Measurements from ENCODE around the gene RBM34. TPM values are rescaled to one million over a fixed set of nuclear protein-coding genes. Genes with fewer than 3 reads are reported as not detected.

The RBM34 gene
- total RNA-seq, 4 donors from 2014 or later = 42.3 to 65.2 (median 55.3) TPM

GRCh38 chr1:235156740-235157139 lies 4.3 kb downstream of the RBM34 start:
- no peak overlapping the region for H3K4me3 ChIP-seq
- TF ChIP-seq EP300 (IDR thresholded peaks at IDR 0.05) (no peak), POLR2A (IDR thresholded peaks at IDR 0.05) (no peak), POLR2AphosphoS5 (IDR thresholded peaks at IDR 0.05) (no peak), CTCF (IDR thresholded peaks at IDR 0.05) (no peak)
- H3K36me3 ChIP-seq = peaks cover 0 to 77% of the 10 kb centered on the region in 2 donors
- H3K4me1 ChIP-seq = peaks cover 0 to 46% (median 3%) of the 10 kb centered on the region in 3 donors
- WGBS, 2 donors (ENCODE audit: low coverage in 1 of 2) = 74 to 78% methylated on average over 4 of the region's 4 CpGs
- no peaks in the 10 kb centered on the region for H3K27me3 ChIP-seq
- no peak overlapping the region for H3K27ac ChIP-seq
- H3K9me3 ChIP-seq = no peaks in the 10 kb centered on the region
- no peak for ATAC-seq

- H3K4me1 ChIP-seq = peaks cover 0 to 42% (median 3%) of the 10 kb centered on the region in 3 donors
- no peaks in the 10 kb centered on the region for H3K9me3 ChIP-seq
- H3K27ac ChIP-seq = no peak overlapping the region
- WGBS, 2 donors (ENCODE audit: low coverage in 1 of 2) = 75 to 94% methylated on average over 2 to 3 of the region's 3 CpGs
- no peak overlapping the region for H3K4me3 ChIP-seq
- H3K27me3 ChIP-seq = no peaks in the 10 kb centered on the region
- TF ChIP-seq EP300 (IDR thresholded peaks at IDR 0.05) = no peak
- TF ChIP-seq CTCF (IDR thresholded peaks at IDR 0.05) = no peak
- no peak for TF ChIP-seq POLR2A (IDR thresholded peaks at IDR 0.05)
- no peak for TF ChIP-seq POLR2AphosphoS5 (IDR thresholded peaks at IDR 0.05)
- no peak for ATAC-seq
- H3K36me3 ChIP-seq = peaks cover 0 to 82% of the 10 kb centered on the region in 2 donors
Observed at GRCh38 chr1:235156265-235156664, 4.8 kb downstream of the RBM34 start.

GRCh38 chr1:235152235-235152634 lies 8.8 kb downstream of the RBM34 start:
- Histone ChIP-seq H3K27ac (no peak overlapping the region), H3K4me1 (peaks cover 0 to 9% (median 0%) of the 10 kb centered on the region in 3 donors), H3K4me3 (no peak overlapping the region), H3K36me3 (peaks cover 0 to 98% of the 10 kb centered on the region in 2 donors), H3K27me3 (no peaks in the 10 kb centered on the region), H3K9me3 (no peaks in the 10 kb centered on the region)
- TF ChIP-seq CTCF (IDR thresholded peaks at IDR 0.05) (no peak), POLR2AphosphoS5 (IDR thresholded peaks at IDR 0.05) (no peak), EP300 (IDR thresholded peaks at IDR 0.05) (no peak), POLR2A (IDR thresholded peaks at IDR 0.05) (no peak)
- no peak for ATAC-seq

- no peak for TF ChIP-seq EP300 (IDR thresholded peaks at IDR 0.05)
- no peak for TF ChIP-seq POLR2A (IDR thresholded peaks at IDR 0.05)
- TF ChIP-seq POLR2AphosphoS5 (IDR thresholded peaks at IDR 0.05) = no peak
- no peak for TF ChIP-seq CTCF (IDR thresholded peaks at IDR 0.05)
- no peaks in the 10 kb centered on the region for H3K9me3 ChIP-seq
- H3K27ac ChIP-seq = no peak overlapping the region
- ATAC-seq = no peak
- 92 to 100% methylated on average over 2 of the region's 2 CpGs for WGBS, 2 donors (ENCODE audit: low coverage in 1 of 2)
- no peaks in the 10 kb centered on the region for H3K4me1 ChIP-seq
- H3K27me3 ChIP-seq = no peaks in the 10 kb centered on the region
- peaks cover 0 to 98% of the 10 kb centered on the region in 2 donors for H3K36me3 ChIP-seq
- H3K4me3 ChIP-seq = no peak overlapping the region
Observed at GRCh38 chr1:235151033-235151432, 10.0 kb downstream of the RBM34 start.

GRCh38 chr1:235149824-235150223 lies 11.2 kb downstream of the RBM34 start:
- no peak for TF ChIP-seq CTCF (IDR thresholded peaks at IDR 0.05)
- TF ChIP-seq POLR2AphosphoS5 (IDR thresholded peaks at IDR 0.05) = no peak
- no peak for TF ChIP-seq POLR2A (IDR thresholded peaks at IDR 0.05)
- no peak for TF ChIP-seq EP300 (IDR thresholded peaks at IDR 0.05)
- no peaks in the 10 kb centered on the region for H3K27me3 ChIP-seq
- H3K4me3 ChIP-seq = no peak overlapping the region
- no peaks in the 10 kb centered on the region for H3K4me1 ChIP-seq
- no peaks in the 10 kb centered on the region for H3K9me3 ChIP-seq
- H3K36me3 ChIP-seq = peaks cover 0 to 100% of the 10 kb centered on the region in 2 donors
- no peak overlapping the region for H3K27ac ChIP-seq
- 91 to 98% methylated on average over 8 to 9 of the region's 9 CpGs for WGBS, 2 donors (ENCODE audit: low coverage in 1 of 2)
- no peak for ATAC-seq

Measured in gastroesophageal sphincter (tissue), 4 donors.